GM21447 (cell line): ENCODE data around the gene CD248.
"Not testable (repeated sequence)": the region's sequence is repeated elsewhere in the genome, so short reads cannot be mapped to it uniquely, and the experiment has no call there.

Source experiments
- ATAC-seq: cut with Tn5 transposase; IDR thresholded peaks from one replicate; pipeline ENCODE4 v1.9.1; 2021; ENCODE audit not compliant: unreplicated experiment

CD248 gene

DNA sequence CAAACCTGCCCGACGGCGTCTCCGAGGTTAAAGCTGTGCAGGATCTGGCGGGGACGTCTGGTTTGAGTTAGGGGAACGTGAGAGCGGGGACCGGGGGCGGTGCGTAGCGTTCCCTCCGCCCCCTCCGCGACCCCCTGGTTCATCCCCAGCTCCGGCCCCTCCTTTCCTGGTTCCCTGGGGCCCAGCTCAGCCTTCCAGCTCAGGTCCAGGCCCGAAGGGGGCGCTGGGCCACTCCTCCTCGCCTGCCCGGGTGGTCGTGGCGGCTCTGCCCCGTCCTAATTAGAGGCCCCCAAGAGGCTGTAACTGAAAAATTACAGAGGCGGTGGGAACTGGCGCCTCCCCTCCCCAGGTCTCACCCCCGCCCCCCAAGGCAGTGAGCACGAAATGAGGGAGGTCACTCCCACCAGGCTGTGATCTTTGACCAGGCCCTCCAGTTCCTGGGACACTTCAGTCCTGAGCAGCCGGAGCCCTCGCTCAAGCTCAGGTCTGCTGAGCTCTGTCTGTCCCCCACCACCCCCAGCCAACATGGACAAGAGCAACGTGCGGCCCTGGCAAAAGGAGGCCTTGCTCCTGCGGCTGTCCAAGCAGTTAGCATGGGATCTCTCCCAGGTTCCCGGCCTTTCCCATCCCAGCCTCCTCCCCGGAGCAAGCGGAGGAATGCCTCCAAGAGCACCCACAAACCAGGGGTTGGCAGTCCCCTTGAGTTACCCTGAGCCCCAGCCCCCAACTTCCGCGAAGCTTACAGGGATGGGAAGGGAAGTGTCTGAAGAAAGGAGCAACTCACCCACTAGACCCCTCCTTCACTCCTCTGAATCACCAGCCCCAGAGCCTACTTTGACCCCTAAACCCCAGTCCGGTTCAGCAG lies 3.3 kb downstream of the CD248 start:
- no peak for ATAC-seq

DNA sequence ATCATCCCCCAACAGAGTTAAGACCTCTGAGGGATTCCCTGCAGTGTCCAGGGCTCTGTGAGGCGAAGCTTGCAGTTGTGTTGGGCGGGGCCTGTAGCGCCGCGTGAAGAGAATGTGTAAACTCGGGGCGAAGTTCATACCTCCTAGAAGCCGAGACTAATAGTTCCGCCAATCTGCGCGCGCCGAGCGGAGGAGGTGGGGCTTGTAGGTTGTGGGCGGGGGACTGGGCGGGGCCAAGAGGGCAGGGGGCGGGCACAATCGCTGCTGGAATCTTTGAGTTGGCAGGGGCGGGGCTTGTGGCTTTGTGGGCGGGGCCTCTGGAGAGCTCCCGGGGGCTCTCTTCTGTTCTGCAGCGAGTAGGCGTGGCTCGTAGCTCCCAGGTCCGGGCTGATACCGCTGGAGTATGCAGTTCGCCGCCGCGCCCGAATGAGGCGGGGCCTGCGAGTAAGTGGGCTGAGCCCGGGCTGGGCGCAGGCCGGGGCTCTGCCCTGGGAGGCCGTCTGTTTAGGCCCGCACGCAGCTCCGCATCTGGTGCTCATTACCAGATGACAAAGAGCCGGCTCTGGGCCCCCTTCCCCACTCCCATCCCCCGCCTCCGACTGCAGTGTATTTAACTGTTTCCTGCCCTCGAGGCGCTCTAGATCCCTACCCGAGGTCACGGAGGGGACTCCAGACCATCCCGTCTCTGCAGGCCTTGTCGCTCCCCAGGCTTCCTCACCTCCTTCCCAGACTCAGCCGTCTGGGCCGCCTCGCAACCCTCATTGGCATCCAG lies 4.1 kb downstream of the CD248 start:
- ATAC-seq, result peak; percentile 62

DNA sequence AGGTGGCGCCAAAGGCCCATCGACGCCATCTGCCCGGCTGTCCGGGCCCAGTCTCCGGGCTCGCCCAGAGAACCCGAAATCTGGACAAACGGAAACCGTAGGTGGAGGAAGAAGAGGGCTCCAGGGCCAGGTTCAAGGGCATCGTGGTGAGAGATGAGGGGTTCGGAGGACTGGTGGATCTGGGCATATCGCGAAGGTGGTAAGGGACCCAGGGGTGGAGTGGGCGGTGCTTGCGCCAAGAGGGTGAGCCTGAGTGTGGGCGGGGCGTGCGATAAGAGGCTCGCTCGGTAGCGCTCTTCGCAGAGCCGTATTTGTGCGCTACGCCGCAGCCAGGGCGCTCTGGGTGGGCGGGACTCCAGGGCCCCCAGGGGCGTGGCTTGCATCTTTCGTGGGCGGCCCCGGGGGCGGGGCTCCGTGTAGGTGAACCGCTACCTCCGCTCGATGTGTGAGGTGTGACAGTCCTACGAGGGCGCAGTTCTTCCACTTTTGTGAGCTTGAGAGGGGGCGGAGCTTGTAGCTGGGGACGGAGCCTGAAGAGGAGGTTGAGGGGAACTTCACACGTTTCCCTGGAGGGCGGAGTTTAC lies 4.8 kb downstream of the CD248 start:
- peak; percentile 66 for ATAC-seq

DNA sequence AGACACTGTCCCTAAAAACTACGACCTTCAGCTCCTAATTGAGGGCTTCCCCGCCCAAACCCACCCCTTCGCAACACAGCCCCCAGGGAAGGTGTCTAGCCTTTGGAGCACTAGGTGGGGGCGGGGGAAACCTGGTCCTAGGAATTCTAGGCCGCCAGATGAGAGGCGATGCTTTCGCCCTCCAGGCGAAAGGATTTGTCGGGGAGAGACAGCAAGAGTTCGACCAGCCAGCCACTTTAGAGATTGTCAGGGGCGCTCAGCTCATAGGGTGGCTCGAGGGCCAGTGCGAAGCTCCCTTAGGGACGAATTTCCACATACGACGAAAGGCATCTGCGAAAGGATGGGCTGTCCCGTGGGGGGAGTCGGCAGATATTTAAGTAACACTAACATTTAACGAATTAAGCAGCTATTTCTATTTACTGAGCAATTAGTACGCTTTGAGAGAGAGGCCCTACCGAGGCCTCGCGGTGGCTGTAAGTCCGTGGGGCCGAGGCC lies 5.3 kb downstream of the CD248 start:
- ATAC-seq, result no peak

DNA sequence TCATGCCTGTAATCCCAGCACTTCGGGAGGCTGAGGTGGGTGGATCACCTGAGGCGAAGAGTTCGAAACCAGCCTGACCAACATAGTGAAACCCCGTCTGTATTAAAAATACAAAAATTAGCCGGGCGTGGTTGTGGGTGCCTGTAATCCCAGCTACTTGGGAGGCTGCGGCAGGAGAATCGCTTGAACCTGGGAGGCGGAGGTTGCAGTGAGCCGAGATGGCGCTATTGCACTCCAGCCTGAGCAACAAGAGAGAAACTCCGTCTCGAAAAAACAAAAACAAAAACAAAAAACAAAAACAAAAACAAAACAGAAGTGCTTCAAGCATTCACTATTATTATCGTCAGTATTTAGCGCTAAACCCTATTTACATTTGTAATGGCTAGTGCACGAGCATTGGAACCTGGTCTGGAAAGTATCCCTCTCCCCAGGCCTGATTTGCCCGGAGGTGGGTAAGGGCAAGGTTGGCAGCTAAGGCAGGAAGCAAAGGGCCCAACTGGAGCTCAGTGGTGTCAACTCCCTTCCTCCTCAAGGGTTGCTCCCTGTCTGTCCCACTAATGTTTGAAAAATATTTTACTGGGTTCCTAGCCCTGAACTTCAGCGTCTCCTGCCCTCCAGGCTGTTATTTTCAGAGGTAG lies 5.9 kb downstream of the CD248 start:
- not testable (repeated sequence) for ATAC-seq

DNA sequence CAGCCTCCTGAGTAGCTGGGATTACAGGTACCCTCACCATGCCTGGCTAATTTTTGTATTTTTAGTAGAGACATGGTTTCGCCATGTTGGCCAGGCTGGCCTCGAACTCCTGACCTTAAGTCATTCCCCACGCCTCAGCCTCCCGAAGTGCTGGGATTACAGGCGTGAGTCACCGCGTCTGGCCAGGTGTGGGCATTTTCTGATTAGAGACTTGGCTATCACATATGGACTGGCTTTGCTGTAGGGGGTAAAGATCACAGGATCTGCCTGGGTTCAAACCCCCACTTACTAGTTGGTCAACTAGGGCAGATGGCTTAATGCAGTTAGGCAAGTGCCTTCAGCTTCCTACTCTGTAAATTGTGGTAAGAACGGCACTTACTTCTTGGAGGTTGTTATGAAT lies 6.5 kb downstream of the CD248 start:
- ATAC-seq, result no peak

DNA sequence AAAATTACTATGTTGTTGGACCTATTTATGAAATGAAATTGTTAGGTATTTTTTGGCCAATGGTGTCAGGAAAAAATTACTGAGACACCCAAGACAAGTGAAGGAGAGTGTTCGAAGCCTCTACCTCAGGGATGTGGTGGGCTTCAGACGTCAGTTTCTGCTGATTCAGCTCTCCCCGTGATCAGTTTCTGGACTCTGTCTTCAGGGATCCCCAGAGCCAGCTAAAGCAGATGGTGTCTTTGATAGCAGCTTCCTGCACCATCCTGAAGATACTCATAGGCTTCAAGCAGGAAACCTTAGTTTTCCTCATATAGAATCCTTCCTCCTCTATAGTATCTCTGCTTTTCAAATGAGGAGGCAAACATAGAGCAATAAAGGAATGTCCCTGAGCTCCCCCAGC lies 7.4 kb downstream of the CD248 start:
- ATAC-seq, result no peak

DNA sequence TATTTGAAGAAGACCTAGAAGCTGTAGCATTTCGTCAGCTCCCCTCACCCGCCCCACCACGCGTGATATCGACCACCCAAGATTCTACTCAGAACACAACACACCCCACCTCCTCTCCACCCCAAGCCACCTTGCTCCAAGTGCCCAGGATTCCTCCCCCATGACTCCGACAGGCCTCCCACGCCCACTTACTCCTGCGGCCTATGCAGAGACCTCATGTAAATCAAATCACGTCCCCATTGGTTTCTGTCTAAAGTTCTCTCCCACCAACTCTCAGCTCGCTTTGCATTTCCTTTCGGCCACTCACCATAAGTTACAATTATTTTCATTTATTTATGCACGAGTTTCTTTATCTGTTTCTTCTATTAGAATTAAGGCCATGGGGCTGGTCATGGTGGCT lies 14.2 kb downstream of the CD248 start:
- ATAC-seq, result no peak

DNA sequence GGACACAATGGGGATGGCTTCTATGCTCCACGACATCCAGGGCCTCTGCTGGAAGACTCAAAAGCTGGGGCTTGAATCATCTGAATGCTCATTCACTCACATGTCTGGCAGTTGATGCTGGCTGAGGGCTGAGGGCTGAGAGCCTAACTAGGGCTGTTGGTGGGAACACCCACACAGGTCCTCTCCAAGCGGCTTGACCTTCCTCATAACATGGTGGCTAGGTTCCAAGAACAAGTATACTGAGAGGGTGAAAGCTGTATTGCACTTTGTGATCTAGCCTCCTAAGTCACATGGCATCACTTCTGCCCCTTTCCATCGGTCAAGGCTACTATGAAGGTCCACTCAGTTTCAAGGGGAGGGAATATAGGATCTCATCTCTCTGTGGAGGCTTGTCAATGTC lies 17.7 kb downstream of the CD248 start:
- no peak for ATAC-seq

DNA sequence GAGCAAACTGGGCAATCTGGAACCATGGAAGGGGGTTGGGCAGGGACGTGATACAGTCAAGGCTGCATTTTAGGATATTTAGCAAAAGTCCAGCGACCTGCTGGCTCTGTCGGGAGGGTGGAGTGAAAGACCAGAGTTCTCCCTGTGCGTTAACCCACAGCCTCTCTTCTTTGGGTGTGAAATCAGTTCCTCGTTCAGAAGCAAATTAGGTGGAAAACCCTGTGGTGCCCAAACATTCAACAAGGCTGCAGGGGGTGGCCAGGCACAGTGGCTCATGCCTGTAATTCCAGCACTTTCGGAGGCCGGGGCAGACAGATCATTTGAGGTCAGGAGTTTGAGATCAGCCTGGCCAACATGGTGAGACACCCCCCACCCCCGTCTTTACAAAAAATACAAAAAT lies 19.2 kb downstream of the CD248 start:
- ATAC-seq, result no peak

DNA sequence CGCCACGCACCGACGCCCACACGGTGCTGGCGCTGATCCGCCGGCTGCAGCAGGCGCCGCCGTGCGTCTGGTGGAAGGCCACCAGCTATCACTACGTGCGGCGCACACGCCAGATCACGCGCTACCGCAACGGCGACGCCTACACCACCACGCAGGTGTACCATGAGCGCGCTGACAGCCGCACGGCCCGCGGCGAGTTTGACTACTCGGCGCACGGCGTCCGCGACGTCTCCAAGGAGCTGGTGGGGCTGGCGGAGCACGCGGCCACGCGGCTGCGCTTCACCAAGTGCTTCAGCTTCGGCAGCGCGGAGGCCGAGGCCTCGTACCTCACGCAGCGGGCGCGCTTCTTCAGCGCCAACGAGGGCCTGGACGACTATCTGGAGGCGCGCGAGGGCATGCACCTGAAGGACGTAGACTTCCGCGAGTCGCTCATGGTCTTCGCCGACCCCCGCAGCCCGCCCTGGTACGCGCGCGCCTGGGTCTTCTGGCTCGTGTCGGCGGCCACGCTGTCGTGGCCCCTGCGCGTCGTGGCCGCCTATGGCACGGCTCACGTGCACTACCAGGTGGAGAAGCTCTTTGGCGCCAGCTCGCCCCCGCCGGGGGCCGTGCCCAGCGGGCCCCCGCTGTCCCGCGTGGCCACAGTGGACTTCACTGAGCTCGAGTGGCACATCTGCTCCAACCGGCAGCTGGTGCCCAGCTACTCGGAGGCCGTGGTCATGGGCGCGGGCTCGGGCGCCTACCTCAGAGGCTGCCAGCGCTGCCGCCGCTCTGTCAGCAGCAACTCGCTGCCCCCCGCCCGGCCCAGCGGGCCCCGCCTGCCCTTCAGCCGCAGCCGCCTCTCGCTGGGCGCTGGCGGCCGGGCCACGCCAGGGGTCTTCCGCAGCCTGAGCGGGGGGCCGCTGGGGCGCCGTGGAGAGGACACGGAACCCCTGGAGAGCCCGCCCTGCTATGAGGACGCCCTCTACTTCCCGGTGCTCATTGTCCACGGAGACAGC lies 21.9 kb downstream of the CD248 start:
- ATAC-seq, result no peak

DNA sequence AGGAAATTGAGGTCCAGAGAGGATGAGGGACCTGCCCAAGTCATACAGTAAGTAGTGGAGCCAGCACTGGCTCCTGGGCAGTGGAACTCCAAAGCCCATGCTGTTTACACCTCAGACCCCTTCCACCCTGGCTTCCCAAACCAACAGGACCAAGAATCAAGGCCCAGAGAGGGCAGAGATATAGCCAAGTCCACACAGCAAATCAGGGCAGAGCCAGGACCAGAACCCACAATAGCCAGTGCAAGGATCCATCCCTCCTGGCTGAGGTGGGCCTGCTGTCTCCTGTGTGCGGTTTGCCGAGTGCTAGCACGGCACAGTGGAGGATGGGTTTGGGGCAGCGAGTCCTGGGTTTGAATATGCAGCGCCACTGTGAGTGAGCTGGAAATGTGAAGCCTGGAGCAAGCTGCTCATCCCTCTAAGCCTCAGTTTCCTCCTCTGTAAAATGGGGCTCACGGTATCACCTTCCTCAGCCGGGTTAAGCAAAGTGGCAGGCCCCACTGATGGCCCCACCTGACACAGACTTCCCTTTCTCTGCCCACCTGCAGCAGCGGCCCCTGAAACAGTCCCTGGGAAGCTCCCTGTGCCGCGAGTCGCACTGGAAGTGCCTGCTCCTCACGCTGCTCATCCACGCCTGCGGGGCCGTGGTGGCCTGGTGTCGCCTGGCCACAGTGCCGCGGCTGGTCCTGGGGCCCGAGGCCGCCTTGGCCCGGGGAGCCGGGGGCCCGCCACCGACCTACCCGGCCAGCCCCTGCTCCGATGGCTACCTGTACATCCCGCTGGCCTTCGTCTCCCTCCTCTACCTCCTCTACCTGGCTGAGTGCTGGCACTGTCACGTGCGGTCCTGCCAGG lies 22.8 kb downstream of the CD248 start:
- ATAC-seq, result no peak

DNA sequence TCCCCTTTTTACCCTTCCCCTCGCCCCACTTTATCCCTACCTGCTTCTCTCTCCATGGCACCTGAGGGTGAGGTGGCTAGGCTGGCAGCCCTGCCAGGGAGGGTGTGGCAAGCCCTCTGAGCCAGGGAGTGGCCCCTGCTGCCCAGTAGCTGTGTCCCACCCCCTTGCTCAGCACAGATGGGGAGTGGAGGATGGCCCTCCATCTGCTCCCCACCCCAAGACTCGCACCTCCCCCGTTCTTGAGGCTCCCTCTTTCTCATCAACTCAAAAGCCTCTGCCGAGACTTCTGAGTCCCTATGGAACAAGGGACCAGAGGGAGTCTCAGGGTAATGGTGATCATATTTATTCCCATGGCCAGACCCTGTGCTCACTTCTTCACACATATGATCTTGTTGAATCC lies 23.5 kb downstream of the CD248 start:
- no peak for ATAC-seq

DNA sequence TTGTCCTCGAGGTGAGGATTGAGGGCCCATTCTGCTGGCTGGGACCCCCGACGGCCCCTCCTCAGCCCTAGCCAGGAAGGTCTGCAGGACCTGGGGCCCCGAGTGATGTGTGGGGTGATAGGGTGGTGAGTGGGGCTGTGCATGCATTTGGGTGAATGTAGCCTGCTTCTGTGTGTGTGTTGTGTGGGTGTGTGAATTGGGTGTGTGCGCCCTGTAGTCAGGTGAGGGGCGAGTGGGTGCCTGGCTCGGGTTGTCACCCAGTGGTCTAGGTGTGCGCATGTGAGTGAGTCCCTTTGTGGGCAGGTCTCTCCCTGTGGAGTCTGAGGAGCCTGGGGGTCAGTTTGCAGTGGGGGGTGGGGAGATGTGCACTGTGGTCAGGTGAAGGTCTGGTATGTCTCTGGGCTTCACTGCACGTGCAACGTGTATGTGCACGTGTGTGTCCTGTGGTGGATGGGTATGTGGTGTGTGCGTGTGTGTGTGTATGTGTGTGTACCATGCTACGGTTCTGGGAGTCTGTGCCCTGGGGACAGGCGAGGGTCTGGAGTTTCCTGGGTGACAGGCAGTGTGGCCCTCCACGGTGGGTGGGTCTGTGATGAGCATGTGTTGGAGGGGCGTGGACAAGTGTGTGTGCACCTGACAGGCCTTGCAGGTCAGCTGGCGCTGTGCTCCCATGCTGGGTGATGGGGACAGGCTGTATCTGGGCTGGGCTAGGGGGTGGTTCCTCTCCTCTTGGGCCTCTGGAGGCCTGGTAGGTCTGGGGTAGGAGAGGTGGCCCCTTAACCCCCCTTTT lies 24.1 kb downstream of the CD248 start:
- no peak for ATAC-seq

DNA sequence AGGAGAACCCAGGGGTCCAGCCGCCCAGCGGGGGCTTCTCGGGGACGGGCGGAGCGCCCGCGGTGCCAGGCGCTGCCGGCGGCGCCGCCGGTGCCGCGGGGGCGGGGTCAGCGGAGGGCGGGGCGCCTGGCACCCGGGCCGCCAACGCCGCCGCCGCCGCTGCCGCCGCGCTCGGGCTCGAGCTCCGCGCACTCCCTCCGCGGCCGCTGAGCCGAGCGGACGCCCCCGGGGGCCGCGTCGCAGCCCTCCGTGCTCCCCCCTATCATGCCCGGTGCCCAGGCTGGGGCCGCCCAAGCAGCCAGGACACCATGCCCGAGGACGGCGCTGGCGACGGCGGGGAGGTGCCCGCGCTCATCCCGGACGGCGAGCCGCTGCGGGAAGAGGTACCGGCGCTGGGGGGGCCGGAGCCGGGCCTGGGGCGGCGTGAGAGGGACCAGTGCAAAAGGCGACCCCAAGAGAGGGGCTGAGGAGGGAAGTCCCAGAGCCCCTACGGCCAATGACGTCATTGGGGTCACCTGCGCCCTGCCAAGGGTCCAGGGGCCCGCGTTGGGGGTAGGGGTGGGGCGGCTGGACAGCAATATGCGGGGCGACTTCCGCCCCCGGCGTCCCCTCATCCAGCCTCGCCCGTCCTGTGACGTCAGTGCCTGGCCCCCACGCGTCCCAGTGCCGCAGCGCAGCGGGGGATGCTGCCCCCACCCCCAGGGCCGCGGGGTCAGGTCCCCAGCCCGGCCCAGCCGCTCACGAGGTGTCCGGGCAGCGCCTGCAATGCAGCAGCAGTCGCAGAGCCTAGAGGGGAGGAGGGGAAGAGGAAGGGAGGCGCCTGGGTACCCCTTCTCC lies 24.9 kb downstream of the CD248 start, which contains the start of gene TMEM151A:
Gene TMEM151A, plus strand, starts transcription at position 189 of the 837 bp plus-strand sequence. Its CDS starts 120 bp downstream, at position 309.
- no peak for ATAC-seq

DNA sequence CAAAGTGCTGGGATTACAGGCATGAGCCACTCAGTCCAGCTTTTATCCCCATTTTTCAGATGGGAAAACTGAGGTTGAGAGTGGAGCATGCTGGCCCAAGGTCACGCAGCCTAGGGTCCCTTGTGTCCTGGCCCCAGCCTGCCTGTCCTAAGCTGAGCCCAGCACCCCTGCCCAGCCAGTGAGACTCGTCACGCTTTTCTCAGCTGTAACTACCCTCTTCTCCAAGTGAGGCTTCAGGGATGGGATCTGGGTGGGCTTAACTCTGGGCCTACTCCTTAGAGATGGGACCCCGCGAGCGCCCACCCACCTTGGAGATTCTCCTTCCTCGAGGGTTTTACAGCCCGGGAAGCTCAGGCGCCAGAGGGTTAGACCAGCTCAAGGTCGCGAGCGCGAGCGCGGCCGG lies 25.5 kb downstream of the CD248 start:
- no peak for ATAC-seq

DNA sequence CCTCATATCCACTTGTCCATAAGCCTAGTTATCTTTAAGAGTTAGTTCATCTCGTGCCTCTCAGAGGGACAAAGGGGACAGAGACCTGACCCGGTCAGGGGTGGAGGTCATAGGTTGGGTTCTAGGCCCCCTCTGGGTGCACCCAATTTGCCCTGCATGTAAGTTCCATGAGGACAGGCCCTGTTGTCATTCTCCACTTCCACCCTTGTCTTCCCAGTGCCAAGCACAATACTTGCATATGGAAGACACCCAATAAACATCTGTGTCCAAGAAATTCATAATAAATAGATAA lies 26.6 kb downstream of the CD248 start:
- no peak for ATAC-seq
